ENCODE data around the gene METAP2. TPM values are rescaled to one million over a fixed set of nuclear protein-coding genes. Genes with fewer than 3 reads are reported as not detected.

The METAP2 gene
- total and polyA plus RNA-seq, 2 of the 8 experiments (the other 6 are each of a cell fraction or from before 2014, with no cell fraction given) = 41.3 to 114 TPM

GRCh38 chr12:95515197-95515596, 41.2 kb downstream of the METAP2 start:
- Histone ChIP-seq H3K79me2 (ENCODE audit: control insufficient read depth in 1 of 2, insufficient read depth in 2 of 2, low read length in 2 of 2) (no peaks in the 10 kb centered on the region), H2BK5ac (ENCODE audit: low read depth, low read length) (no peak overlapping the region), H3K4me3 (ENCODE audit: extremely low read depth in 1 of 4, insufficient read depth in 2 of 4, low read depth in 3 of 4, low read length in 4 of 4) (no peak overlapping the region), H2BK12ac (ENCODE audit: low read depth, low read length) (no peak overlapping the region), H3K9me3 (ENCODE audit: insufficient read depth in 2 of 2, low read depth in 1 of 2, low read length in 1 of 2) (no peaks in the 10 kb centered on the region), H3K4me2 (ENCODE audit: insufficient read depth in 1 of 2, low read depth in 2 of 2, low read length in 2 of 2) (no peak overlapping the region), H4K91ac (replicated peaks; ENCODE audit: insufficient read length, low read length) (no peak overlapping the region), H4K5ac (ENCODE audit: insufficient read length, low read depth, low read length) (no peak overlapping the region), H3K14ac (ENCODE audit: insufficient read length) (no peak overlapping the region), H3K27me3 (replicated peaks in 1 of 4; ENCODE audit: control insufficient read depth in 3 of 4, extremely low read depth in 1 of 4, insufficient read depth in 3 of 4, low read length in 3 of 4) (no peaks in the 10 kb centered on the region), H3K4me1 (replicated peaks in 1 of 4; ENCODE audit: control insufficient read depth in 3 of 4, insufficient read depth in 4 of 4, low read length in 3 of 4) (no peaks in the 10 kb centered on the region), H3K18ac (ENCODE audit: extremely low read depth, low read length) (no peak overlapping the region), H2BK15ac (ENCODE audit: low read length) (no peak overlapping the region), H2AFZ (ENCODE audit: low read length) (no peak overlapping the region), H3K4ac (replicated peaks; ENCODE audit: insufficient read length, low read depth, low read length) (no peak overlapping the region), H2BK120ac (replicated peaks; ENCODE audit: low read depth, low read length) (no peak overlapping the region), H4K8ac (ENCODE audit: extremely low read depth, insufficient read depth, low read length) (no peak overlapping the region), H4K20me1 (replicated peaks in 1 of 2; ENCODE audit: control insufficient read depth in 1 of 2, insufficient read depth in 2 of 2, low read length in 2 of 2) (peaks cover 0 to 2% of the 10 kb centered on the region in 2 experiments), H3K23me2 (ENCODE audit: low read depth, low read length) (no peaks in the 10 kb centered on the region), H2AK5ac (ENCODE audit: low read depth, low read length) (no peak overlapping the region), H3K36me3 (ENCODE audit: control insufficient read depth in 2 of 4, insufficient read depth in 4 of 4, low read length in 3 of 4) (peaks cover 10 to 66% (median 46%) of the 10 kb centered on the region in 4 experiments), H3K27ac (ENCODE audit: low read depth, low read length) (no peak overlapping the region), H3K79me1 (ENCODE audit: low read depth, low read length) (no peaks in the 10 kb centered on the region), H3K56ac (replicated peaks; ENCODE audit: insufficient read length, low read depth, low read length) (no peak overlapping the region), H2BK20ac (ENCODE audit: low read length) (no peak overlapping the region), H3K23ac (ENCODE audit: insufficient read length) (no peak overlapping the region), H3K9ac (replicated peaks in 1 of 4; ENCODE audit: extremely low read depth in 1 of 4, low read depth in 3 of 4, low read length in 3 of 4) (no peak overlapping the region)
- ChIA-PET POLR2A (ENCODE audit: partially characterized antibody) (interaction anchor here (0.6 to 2.2 kb wide), 12 partner anchors 9 to 157 kb away, joined by 3 to 9 read pairs (median 3); partner anchors contain the start of gene METAP2), CTCF (ENCODE audit: partially characterized antibody) (interaction anchor here (0.6 to 1.8 kb wide), 4 partner anchors 19 to 280 kb away, joined by 3 to 8 read pairs (median 4); no protein-coding TSS in a partner anchor)
- TF ChIP-seq POLR2A (IDR thresholded peaks at IDR 0.05; ENCODE audit: control extremely low read depth in 1 of 2, low read depth in 2 of 2, low read length in 2 of 2) (0 out of 3 replicates have a peak, but pooled peaks of 1 of the 2 experiments have one; percentile 38), SIX5 (IDR thresholded peaks at IDR 0.05; ENCODE audit: low read depth, low read length) (no peak), RBBP5 (IDR thresholded peaks at IDR 0.05; ENCODE audit: borderline replicate concordance, low read depth, low read length) (no peak), POLR2AphosphoS5 (IDR thresholded peaks at IDR 0.05; ENCODE audit: low read depth, low read length) (peak; percentile 64; the same call in 1 of the 2 replicates)
- FAIRE-seq (no peak), DNase-seq (ENCODE audit: low read depth in 1 of 2, low spot score in 2 of 2) (no peak)
- 86% methylated on average over 3 of the region's 3 CpGs; no CpG with 5 or more reads in 1 of the 2 experiments for WGBS, 2 experiments (ENCODE audit: extremely low coverage in 1 of 2, insufficient coverage in 1 of 2, insufficient read length in 1 of 2, insufficient replicate concordance in 2 of 2, low coverage in 1 of 2, low lambda C conversion rate in 2 of 2, missing lambda C conversion rate in 1 of 2)

Data from H1 (cell line).